Measurements from ENCODE around the gene STEAP1.

The STEAP1 gene

GRCh38 chr7:90213521-90213920 lies 59.3 kb downstream of the STEAP1 start:
- no peaks in the 10 kb centered on the region for H3K9me3 ChIP-seq (ENCODE audit: control insufficient read depth, low read length)
- H3K9ac ChIP-seq (ENCODE audit: low read length): peak overlapping the region; percentile 65
- H3K27me3 ChIP-seq (replicated peaks; ENCODE audit: control insufficient read depth, insufficient read depth, low read length): no peaks in the 10 kb centered on the region
- peak overlapping the region; percentile 87 for H3K4me3 ChIP-seq (ENCODE audit: low read length)
- no peaks in the 10 kb centered on the region for H3K36me3 ChIP-seq (ENCODE audit: control insufficient read depth, insufficient read depth, low read length, severe bottlenecking)
- peaks cover 53% of the 10 kb centered on the region for H3K4me1 ChIP-seq (ENCODE audit: control insufficient read depth, insufficient read depth, low read length)
- DNase-seq (ENCODE audit: low read depth): no peak

All from adipocyte (in vitro differentiated cells).